ENCODE data around the gene CCDC107. TPM values are rescaled to one million over a fixed set of nuclear protein-coding genes. Genes with fewer than 3 reads are reported as not detected.

CCDC107 gene
- total and polyA plus RNA-seq, 2 donors (not counting 1 experiment from before 2014, with no cell fraction given) = 20.6 to 24.9 TPM

- Histone ChIP-seq H2AFZ (ENCODE audit: low read length) (peak overlapping the region; percentile 83), H3K4me2 (ENCODE audit: extremely low read depth, insufficient read depth, low read length) (peak overlapping the region; percentile 96), H3K4me1 (ENCODE audit: control insufficient read depth, extremely low read depth, insufficient read depth, low read length) (peaks cover 2% of the 10 kb centered on the region), H3K9me3 (ENCODE audit: control insufficient read depth, insufficient read depth, low read depth, low read length) (no peaks in the 10 kb centered on the region), H3K27me3 (ENCODE audit: control insufficient read depth, insufficient read depth, low read length) (no peaks in the 10 kb centered on the region), H3K27ac (ENCODE audit: insufficient read depth, low read length) (peak overlapping the region; percentile 66), H3K79me2 (ENCODE audit: control insufficient read depth, insufficient read depth, low read length) (no peaks in the 10 kb centered on the region), H3K9ac (ENCODE audit: insufficient read depth, low read length) (peak overlapping the region; percentile 76), H3K36me3 (ENCODE audit: control insufficient read depth, insufficient read depth, low read length) (no peaks in the 10 kb centered on the region), H4K20me1 (ENCODE audit: control insufficient read depth, extremely low read depth, insufficient read depth, low read length) (no peaks in the 10 kb centered on the region), H3K4me3 (replicated peaks in 1 of 4; ENCODE audit: control extremely low read depth in 1 of 4, insufficient read depth in 1 of 4, low read depth in 3 of 4, low read length in 4 of 4) (peak overlapping the region; percentile 69 to 84 (median 70))
- peak; percentile 80 to 88 for DNase-seq (ENCODE audit: low read depth in 2 of 2)
- no peak for TF ChIP-seq EZH2 (IDR thresholded peaks at IDR 0.05; ENCODE audit: low read length, missing control alignments)
- peak; percentile 73 to 82 for TF ChIP-seq CTCF (conservative IDR thresholded peaks at IDR 0.05 in 1 of 2, IDR thresholded peaks at IDR 0.05 in 1 of 2; ENCODE audit: low read depth in 1 of 2, low read length in 2 of 2)
Measured at GRCh38 chr9:35646533-35647265, 11.4 kb upstream of the CCDC107 start.

- Histone ChIP-seq H3K9ac (ENCODE audit: insufficient read depth, low read length) (no peak overlapping the region), H4K20me1 (ENCODE audit: control insufficient read depth, extremely low read depth, insufficient read depth, low read length) (no peaks in the 10 kb centered on the region), H3K79me2 (ENCODE audit: control insufficient read depth, insufficient read depth, low read length) (no peaks in the 10 kb centered on the region), H2AFZ (ENCODE audit: low read length) (peak overlapping the region; percentile 12), H3K4me2 (ENCODE audit: extremely low read depth, insufficient read depth, low read length) (no peak overlapping the region), H3K36me3 (ENCODE audit: control insufficient read depth, insufficient read depth, low read length) (no peaks in the 10 kb centered on the region), H3K4me1 (ENCODE audit: control insufficient read depth, extremely low read depth, insufficient read depth, low read length) (peaks cover 5% of the 10 kb centered on the region), H3K4me3 (replicated peaks in 1 of 4; ENCODE audit: control extremely low read depth in 1 of 4, insufficient read depth in 1 of 4, low read depth in 3 of 4, low read length in 4 of 4) (no peak overlapping the region), H3K27me3 (ENCODE audit: control insufficient read depth, insufficient read depth, low read length) (no peaks in the 10 kb centered on the region), H3K27ac (ENCODE audit: insufficient read depth, low read length) (no peak overlapping the region), H3K9me3 (ENCODE audit: control insufficient read depth, insufficient read depth, low read depth, low read length) (no peaks in the 10 kb centered on the region)
- TF ChIP-seq EZH2 (IDR thresholded peaks at IDR 0.05; ENCODE audit: low read length, missing control alignments) = no peak
- TF ChIP-seq CTCF (conservative IDR thresholded peaks at IDR 0.05 in 1 of 2, IDR thresholded peaks at IDR 0.05 in 1 of 2; ENCODE audit: low read depth in 1 of 2, low read length in 2 of 2) = no peak
- no peak for DNase-seq (ENCODE audit: low read depth in 2 of 2)
Measured at GRCh38 chr9:35649431-35650340, 8.4 kb upstream of the CCDC107 start.

Data from fibroblast of lung (primary cell).